ENCODE measurements around the gene POMT1.

- no peak for TF ChIP-seq CTCF (IDR thresholded peaks at IDR 0.05)
- TF ChIP-seq POLR2AphosphoS5 (IDR thresholded peaks at IDR 0.05) = no peak
These were observed 33.4 kb upstream of the POMT1 start for GRCh38 chr9:131469356-131469755.

All from suprapubic skin (tissue), 3 donors.